GM19193 (cell line): ENCODE measurements around the gene SMG5.

ENCODE experiments used
- POLR2A ChIP-seq: IDR thresholded peaks from 4 replicates; pipeline ENCODE4 v1.6.1; 2011; ENCODE audit not compliant: insufficient read depth, insufficient read length; ENCODE audit errors: extremely low read depth

SMG5 gene

GRCh38 chr1:156285437-156285836 lies 2.8 kb upstream of the SMG5 start:
- no peak for TF ChIP-seq POLR2A

DNA sequence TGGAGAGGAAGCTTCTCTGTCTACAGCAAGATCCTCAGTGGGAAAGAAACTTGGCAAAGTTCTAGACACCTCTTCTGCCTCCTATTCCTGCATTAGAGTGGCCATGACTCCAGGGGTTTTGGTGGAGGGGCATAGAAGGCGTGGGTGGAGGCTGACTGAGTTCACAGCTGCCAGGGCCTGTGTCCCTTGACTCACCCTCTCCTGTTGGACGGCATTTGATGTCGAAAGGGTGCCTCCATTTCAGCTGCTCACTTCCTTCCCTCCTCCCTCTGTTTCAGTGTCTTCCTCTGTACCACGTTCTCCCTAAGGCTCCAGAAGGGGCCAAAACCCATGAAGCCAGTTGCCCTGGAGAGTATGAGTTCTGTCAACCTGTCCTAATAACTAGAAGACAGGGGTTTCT lies 2.1 kb upstream of the SMG5 start:
- TF ChIP-seq POLR2A: no peak

- TF ChIP-seq POLR2A: no peak
Measured at GRCh38 chr1:156284112-156284511, 1.5 kb upstream of the SMG5 start, which contains the start of gene TMEM79. Gene TMEM79 (plus strand): TSS chr1:156284325. CDS start chr1:156285227, 902 bp downstream.

- no peak for TF ChIP-seq POLR2A
Measured at GRCh38 chr1:156283521-156283920, 896 bp upstream of the SMG5 start.

DNA sequence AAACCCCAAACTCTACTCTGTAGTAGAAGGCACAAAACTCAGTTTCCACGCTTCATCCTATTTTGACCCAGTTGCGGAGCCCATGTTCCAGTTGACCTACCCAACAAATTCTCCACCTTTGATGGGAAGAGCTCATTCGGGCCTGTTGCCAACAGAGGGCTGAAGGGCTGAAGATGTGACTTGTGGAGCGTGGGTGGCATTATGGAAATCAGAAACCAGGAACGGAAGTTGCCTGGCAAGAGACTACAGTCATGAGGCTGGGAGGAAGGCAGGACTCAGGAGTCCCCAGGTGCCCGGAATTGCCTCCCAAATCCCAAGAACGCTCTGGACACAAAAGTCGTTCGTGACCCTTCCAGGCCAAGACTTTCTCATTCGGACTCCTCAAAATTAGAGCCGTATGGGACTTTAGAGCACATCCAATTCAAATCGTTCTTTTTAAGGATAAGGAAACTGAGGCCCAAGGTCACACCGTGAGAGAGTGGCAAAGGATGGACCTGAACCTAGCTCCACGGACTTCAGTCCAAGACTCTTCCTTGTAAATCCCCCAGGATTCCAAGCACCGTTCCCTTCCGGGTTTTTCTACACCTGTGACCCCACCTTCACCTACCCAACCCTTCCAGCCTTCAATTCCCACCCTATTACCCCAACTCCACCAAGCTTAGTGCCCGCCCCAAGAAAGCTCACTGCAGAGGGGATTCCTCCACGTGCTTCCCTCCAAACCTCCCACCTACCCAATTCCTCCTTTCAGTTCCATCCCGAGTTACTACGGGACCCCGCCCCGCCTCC lies 739 bp downstream of the SMG5 start:
- TF ChIP-seq POLR2A: no peak

DNA sequence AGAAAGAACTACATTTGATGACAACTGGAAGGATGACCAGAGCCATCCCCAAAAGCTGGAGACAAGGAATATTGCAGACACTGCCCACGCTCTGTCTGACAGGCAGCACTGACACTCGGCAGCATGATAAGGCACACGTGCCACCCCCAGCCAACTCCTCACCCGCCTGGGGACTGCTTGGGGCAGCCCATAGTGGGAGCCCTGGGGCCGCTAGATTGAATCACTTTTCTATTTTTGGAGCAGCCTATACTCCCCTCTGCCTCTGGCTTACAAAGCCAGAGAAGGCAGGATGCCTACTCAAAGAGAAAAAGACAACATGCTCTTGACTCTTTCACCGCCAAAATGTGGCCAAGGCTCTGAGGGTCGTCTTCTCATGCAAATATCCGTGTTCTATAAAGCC lies 1.3 kb downstream of the SMG5 start:
- TF ChIP-seq POLR2A: no peak

DNA sequence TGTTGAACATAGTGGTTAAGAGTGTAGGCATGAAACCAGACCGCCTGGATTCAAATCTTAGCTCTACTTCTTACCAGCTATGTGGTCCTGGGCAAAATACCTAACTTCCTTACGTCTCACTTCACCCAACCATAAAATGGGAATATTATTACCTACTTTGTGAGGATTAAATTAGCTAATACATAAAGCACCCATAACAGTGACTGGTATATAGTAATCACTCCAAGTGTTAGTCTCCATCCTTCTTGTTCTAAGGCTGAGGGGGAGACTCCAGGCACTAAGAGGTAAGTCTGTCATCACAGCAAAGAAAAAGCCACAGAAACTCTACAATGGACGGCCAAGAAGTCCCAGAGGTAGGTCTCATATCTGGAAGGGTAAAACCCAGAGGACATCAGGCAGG lies 2.8 kb downstream of the SMG5 start:
- TF ChIP-seq POLR2A: no peak

- no peak for TF ChIP-seq POLR2A
Measured at GRCh38 chr1:156276966-156277381, 5.7 kb downstream of the SMG5 start.

- no peak for TF ChIP-seq POLR2A
Measured at GRCh38 chr1:156276532-156276931, 6.1 kb downstream of the SMG5 start.

DNA sequence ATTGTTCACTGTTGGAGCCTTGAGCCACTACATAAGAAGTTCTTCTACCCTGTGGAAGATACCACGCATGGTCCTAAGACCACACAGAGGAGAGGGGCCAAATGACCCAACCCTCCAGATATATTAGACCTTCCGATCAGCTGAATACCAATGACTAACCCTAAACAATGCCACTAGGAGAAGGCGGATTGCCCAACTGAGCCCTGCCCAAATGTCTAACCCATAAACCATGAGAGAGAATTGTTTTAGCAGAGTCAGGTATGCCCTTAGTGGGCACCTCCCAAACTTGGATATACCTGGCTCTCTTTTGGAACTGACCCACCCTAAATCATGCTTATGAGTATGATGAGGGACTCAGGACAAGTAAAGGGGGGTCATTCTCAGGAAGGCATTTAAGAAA lies 12.3 kb downstream of the SMG5 start:
- no peak for TF ChIP-seq POLR2A

DNA sequence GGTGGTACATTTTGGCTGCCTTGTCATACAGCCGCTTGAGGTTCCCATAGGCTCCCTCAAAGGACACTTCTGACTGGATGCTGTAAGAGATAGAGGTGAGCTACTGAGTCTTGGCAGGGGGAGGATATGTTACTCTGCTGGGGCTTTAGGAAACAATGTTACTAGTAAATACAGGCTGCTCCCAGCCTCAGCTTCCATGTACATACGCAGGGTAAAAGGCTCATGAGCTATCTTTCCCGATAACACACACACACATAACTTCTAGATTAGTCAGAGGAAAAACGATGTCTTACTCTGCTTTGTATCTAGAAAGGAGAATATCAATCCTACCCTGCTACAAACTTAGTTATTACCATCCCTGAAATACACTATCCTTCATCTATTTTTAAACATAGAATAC lies 14.3 kb downstream of the SMG5 start:
- TF ChIP-seq POLR2A: no peak

DNA sequence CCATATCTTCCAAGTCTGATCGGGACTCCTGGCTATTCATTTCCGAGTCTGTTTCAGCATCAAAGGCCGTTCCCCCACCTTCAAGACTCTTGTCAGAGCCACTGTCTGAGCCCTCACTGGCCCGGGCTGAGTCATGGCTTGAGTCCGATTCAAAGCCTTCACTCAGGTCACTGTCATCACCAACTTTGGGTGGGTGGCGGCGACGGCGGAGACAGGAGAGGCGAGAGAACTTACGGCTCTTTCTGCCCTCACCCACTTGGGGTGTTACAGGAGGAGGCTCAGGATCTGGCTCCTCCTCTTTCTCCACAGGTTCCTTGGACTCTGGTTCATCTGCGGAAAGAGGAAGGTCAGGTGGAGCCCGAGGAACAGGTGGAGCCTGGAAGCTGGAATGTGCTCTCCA lies 16.6 kb downstream of the SMG5 start:
- no peak for TF ChIP-seq POLR2A

DNA sequence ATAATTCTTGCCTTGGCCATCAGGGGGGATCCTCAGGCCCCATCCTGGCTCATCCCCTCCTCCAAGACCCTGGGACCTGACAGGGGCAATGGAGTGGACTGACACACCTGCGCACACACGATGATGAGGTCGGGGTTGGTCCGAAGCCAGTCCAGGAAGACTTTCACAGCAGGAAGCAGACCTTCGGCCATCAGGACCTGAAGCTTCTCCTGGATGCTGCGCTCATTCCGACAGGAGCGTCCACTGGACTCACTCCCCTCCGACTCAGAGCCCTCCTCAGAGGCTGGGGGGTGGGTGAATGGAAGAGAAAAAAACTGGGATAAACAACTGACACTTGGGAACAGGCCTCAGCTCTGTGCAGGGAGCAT lies 19.4 kb downstream of the SMG5 start:
- TF ChIP-seq POLR2A: no peak

- TF ChIP-seq POLR2A: no peak
Measured at GRCh38 chr1:156262461-156263287, 20.0 kb downstream of the SMG5 start.

DNA sequence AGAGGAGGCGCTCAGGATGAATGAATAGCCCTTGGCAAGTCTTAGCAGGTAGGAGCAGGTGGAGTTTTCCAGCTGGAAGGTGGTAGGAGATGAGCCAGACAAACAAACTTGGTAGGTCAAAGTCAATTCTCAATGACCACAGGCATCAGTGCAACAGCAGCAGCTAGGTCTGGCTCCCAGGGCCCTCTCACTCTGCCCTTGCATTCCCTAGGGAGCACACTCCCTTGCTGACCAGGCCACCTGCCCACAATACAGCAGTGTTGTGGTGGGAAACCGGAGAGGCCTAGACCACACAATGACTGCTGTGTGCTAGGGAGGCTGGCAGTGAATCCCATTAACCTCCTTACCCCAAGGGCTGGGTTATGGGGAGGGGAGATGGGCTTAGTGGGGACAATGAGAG lies 21.7 kb downstream of the SMG5 start:
- no peak for TF ChIP-seq POLR2A

GRCh38 chr1:156259805-156260204 lies 22.8 kb downstream of the SMG5 start:
- no peak for TF ChIP-seq POLR2A
